Measurements from ENCODE around the gene PROB1. TPM values are rescaled to one million over a fixed set of nuclear protein-coding genes. Genes with fewer than 3 reads are reported as not detected.
"Not testable (repeated sequence)": the region's sequence is repeated elsewhere in the genome, so short reads cannot be mapped to it uniquely, and the experiment has no call there.

Gene PROB1, protein sequence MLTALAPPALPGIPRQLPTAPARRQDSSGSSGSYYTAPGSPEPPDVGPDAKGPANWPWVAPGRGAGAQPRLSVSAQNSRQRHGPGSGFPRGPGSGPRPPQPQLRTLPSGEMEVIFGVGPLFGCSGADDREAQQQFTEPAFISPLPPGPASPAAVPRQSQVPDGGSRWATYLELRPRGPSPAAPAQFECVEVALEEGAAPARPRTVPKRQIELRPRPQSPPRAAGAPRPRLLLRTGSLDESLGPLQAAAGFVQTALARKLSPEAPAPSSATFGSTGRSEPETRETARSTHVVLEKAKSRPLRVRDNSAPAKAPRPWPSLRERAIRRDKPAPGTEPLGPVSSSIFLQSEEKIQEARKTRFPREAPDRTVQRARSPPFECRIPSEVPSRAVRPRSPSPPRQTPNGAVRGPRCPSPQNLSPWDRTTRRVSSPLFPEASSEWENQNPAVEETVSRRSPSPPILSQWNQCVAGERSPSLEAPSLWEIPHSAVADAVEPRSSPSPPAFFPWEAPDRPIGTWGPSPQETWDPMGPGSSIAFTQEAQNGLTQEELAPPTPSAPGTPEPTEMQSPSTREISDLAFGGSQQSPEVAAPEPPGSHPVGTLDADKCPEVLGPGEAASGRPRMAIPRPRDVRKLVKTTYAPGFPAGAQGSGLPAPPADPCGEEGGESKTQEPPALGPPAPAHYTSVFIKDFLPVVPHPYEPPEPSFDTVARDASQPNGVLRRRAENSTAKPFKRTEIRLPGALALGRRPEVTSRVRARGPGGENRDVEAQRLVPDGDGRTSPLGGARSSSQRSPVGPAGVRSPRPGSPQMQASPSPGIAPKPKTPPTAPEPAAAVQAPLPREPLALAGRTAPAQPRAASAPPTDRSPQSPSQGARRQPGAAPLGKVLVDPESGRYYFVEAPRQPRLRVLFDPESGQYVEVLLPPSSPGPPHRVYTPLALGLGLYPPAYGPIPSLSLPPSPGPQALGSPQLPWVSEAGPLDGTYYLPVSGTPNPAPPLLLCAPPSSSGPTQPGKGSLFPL
- total RNA-seq = under 1 TPM; 0.58 to 0.98 (median 0.94) TPM
- long read RNA-seq, donor 1, full-length matches to known transcripts = 5 of 5 reads
- long read RNA-seq, donor 1, partial matches to known transcripts = 0 of 5 reads
- long read RNA-seq, donor 1, other reads (novel, unspliced or antisense) = 0 of 5 reads
- long read RNA-seq, donor 2 = 0 reads

DNA sequence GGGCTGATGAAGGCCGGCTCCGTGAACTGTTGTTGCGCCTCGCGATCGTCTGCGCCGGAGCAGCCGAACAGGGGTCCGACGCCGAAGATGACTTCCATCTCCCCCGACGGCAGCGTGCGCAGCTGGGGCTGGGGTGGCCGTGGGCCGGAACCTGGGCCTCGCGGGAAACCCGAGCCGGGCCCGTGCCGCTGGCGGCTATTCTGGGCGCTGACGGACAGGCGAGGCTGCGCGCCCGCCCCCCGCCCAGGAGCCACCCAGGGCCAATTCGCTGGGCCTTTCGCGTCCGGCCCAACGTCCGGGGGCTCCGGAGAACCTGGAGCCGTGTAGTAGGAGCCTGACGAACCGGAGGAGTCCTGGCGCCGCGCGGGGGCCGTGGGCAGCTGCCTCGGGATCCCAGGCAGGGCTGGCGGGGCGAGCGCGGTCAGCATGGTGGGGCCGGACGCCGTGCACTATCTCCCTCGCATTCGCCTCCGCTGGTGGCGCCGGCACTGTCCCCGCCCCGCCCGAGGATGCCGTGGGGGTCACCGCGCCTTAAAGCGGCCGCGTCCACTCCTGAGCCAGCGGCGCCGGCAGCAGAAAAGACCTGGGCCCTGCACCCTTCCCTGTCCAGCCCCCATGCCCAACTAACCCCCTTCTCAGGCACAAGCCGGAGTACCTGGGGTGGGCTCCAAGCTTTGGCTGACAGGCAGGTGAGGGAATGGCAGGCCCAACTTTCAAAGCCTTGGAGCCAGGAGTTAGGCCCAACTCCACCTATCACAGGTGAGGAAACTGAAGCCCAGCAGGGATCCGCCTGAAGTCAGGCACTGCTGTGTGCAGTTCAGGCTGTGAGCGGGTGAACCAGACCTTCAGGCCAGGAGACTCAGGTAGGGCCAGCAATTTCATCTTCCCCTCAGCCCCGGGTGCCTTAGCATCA, at the start of gene PROB1:
TSS of gene PROB1 (minus strand) at position 451 of the 913 bp plus-strand sequence. CDS start at position 428, 23 bp downstream.
- Histone ChIP-seq H3K4me3 (no peak within 1 kb of the TSS), H3K4me1 (ENCODE audit: low read depth) (peaks cover 35% of the 10 kb centered on the region), H3K9me3 (no peaks in the 10 kb centered on the region), H3K36me3 (ENCODE audit: low read depth) (no peaks in the 10 kb centered on the region)
- DNase-seq (peak in 1 of 3 donors; percentile 62), ATAC-seq (no peak)
- intact Hi-C loops (cut with DNase I, micrococcal nuclease) = no loop called here
- TF ChIP-seq, protein P1, sequence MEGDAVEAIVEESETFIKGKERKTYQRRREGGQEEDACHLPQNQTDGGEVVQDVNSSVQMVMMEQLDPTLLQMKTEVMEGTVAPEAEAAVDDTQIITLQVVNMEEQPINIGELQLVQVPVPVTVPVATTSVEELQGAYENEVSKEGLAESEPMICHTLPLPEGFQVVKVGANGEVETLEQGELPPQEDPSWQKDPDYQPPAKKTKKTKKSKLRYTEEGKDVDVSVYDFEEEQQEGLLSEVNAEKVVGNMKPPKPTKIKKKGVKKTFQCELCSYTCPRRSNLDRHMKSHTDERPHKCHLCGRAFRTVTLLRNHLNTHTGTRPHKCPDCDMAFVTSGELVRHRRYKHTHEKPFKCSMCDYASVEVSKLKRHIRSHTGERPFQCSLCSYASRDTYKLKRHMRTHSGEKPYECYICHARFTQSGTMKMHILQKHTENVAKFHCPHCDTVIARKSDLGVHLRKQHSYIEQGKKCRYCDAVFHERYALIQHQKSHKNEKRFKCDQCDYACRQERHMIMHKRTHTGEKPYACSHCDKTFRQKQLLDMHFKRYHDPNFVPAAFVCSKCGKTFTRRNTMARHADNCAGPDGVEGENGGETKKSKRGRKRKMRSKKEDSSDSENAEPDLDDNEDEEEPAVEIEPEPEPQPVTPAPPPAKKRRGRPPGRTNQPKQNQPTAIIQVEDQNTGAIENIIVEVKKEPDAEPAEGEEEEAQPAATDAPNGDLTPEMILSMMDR (IDR thresholded peaks at IDR 0.05) = no peak

DNA sequence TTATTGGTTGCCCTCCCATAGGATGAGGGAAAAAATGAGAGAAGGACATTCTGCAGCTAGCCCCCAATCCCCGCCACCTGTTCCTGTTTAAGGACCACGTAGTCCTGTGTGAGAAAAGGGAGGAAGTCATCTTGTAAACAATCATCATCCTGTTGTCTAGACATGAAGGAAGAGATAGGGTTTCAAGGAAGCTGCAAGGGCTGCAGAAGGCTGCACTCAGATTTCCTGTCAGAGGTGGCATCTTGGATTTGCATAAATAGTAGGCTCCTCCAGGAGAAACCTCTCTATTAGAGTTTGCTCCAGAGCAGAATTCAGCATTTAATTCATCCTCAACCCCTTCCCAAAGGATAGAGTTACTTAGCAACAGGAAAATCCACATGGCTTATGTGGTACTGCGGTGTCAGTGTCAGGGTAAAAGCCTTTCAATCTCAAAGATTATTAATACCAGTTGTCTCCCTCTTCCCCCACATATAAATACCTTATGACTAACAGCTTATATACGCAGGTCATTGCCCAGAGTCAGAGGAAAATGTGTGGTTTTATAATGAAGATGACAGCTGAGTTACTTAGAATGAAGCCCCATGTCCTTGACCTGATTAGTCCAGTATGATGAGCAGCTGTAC, 49.0 kb upstream of the PROB1 start:
- ATAC-seq (no peak), DNase-seq (no peak)
- Histone ChIP-seq H3K36me3 (ENCODE audit: low read depth) (no peaks in the 10 kb centered on the region), H3K4me3 (no peak overlapping the region), H3K9me3 (no peaks in the 10 kb centered on the region), H3K4me1 (ENCODE audit: low read depth) (peaks cover 3% of the 10 kb centered on the region)
- intact Hi-C loops (cut with DNase I, micrococcal nuclease) = no loop called here
- TF ChIP-seq, protein P1 (IDR thresholded peaks at IDR 0.05) = no peak

DNA sequence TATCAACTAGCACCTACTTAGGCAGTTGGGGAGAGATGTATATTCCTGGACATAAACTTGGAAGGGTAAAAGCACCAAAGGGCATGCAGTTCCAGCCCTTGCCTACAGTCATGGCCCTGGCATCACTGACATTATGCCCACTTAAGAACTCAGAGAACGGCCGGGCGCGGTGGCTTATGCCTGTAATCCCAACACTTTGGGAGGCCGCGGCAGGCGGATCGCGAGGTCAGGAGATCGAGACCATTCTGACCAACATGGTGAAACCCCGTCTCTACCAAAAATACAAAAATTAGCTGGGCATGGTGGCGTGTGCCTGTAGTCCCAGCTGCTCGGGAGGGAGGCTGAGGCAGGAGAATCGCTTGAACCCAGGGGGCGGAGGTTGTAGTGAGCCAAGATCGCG, 45.5 kb upstream of the PROB1 start:
- H3K36me3 ChIP-seq (ENCODE audit: low read depth); H3K4me1 ChIP-seq (ENCODE audit: low read depth); ATAC-seq; intact Hi-C loops (cut with DNase I, micrococcal nuclease); H3K4me3 ChIP-seq; H3K9me3 ChIP-seq; DNase-seq: not testable (repeated sequence)

DNA sequence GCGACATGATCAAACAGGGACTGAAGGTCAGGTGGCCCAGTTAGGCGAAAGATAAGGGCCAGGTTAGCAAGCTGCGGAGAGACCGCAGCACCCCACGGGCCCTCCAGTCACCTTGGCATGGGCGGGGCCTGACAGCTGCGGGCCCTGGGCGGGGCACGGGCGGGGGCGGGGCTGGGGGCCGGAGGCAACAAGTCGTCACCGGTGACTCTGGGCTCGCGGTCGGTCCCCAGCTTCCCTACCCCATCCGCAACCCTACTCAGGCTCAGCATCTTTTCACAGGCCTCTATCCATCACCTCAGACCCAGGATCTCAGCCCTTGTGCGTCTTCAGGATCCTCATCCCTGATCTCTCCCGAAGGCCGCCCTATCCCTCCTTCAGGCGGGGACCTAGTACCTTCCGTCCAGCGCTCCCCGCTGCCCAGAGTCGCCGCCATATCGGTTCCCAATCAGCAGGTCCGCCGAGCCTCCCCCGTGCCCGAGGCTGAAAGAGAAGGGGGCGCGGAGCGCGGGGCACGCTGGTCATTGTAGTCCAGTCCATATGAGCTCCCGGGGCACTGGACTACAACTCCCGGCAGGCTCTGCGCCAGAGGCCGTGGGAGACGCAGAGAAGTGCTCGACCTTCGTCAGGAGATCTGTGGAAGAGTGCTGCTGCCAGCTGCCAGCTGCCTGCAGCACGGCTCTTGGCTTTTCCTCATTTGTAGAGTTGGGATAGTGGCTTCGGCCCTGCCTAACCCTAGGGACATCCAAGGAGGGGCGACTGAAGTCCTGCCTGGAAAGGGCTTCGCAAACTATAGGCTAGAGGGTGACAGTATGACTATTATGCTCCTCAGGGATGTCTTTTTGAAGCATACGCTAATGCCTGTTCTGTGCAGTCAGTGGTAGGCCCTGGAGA, 44.4 kb upstream of the PROB1 start, which contains the start of gene DNAJC18:
TSS of gene DNAJC18 (minus strand) at position 513 of the 891 bp plus-strand sequence. CDS start at position 433, 80 bp downstream.
- TF ChIP-seq, protein P1 (IDR thresholded peaks at IDR 0.05) = no peak
- Histone ChIP-seq H3K4me1 (ENCODE audit: low read depth) (peaks cover 3% of the 10 kb centered on the region), H3K36me3 (ENCODE audit: low read depth) (no peaks in the 10 kb centered on the region), H3K4me3 (peak within 1 kb of the TSS; percentile 59), H3K9me3 (no peaks in the 10 kb centered on the region)
- DNase-seq (peak; percentile 94 to 97 (median 95)), ATAC-seq (peak; percentile 97)
- intact Hi-C loops (cut with DNase I, micrococcal nuclease) = no loop called here

DNA sequence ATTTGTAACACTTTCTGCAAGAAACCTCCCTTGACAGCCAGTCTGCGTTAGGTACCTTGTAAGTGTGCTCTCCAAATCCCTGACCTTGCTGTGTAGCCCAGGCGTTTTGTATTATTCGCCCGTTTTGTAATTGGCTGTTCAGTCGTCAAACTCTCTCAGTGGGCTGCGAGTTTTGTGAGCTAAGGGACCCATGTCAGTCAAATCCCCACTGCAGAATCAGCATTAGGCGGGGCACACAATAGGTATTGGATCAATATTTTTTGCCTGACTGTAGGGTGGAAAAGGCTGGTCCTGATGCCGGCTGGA, 43.8 kb upstream of the PROB1 start:
- H3K4me1 ChIP-seq (ENCODE audit: low read depth) = peaks cover 3% of the 10 kb centered on the region
- ATAC-seq (no peak), DNase-seq (no peak)
- H3K4me3 ChIP-seq = no peak overlapping the region
- intact Hi-C loops (cut with DNase I, micrococcal nuclease) = no loop called here
- TF ChIP-seq, protein P1 (IDR thresholded peaks at IDR 0.05) = no peak
- H3K9me3 ChIP-seq = no peaks in the 10 kb centered on the region
- H3K36me3 ChIP-seq (ENCODE audit: low read depth) = no peaks in the 10 kb centered on the region

Measured in mucosa of descending colon (tissue), 3 donors.